ENCODE results near the gene MRPS35. TPM values are rescaled to one million over a fixed set of nuclear protein-coding genes. Genes with fewer than 3 reads are reported as not detected.

Gene MRPS35
- total and polyA plus RNA-seq, 9 donors = 23.3 to 44.4 (median 35.5) TPM

GRCh38 chr12:27693403-27693802, 17.2 kb upstream of the MRPS35 start:
- Histone ChIP-seq H3K4me1 (ENCODE audit: insufficient read depth) (no peaks in the 10 kb centered on the region), H3K36me3 (no peaks in the 10 kb centered on the region), H3K27ac (no peak overlapping the region), H3K27me3 (no peaks in the 10 kb centered on the region), H3K9me3 (no peaks in the 10 kb centered on the region), H3K4me3 (no peak overlapping the region)
- WGBS, 3 donors = 68 to 84% (median 73%) methylated on average over 2 of the region's 2 CpGs
- intact Hi-C loops (cut with DNase I) = no loop called here
- no peak for DNase-seq
- TF ChIP-seq POLR2A (IDR thresholded peaks at IDR 0.05) (no peak), CTCF (IDR thresholded peaks at IDR 0.05) (no peak), EP300 (IDR thresholded peaks at IDR 0.05) (no peak)

GRCh38 chr12:27695556-27696292, 14.9 kb upstream of the MRPS35 start:
- Histone ChIP-seq H3K9me3 (no peaks in the 10 kb centered on the region), H3K4me1 (ENCODE audit: insufficient read depth) (no peaks in the 10 kb centered on the region), H3K4me3 (no peak overlapping the region), H3K27ac (no peak overlapping the region), H3K36me3 (no peaks in the 10 kb centered on the region), H3K27me3 (no peaks in the 10 kb centered on the region)
- WGBS, 3 donors = 83 to 86% (median 84%) methylated on average over 6 of the region's 6 CpGs
- intact Hi-C loops (cut with DNase I) = loop anchor here in 1 of 4 donors (5.0 kb wide), 1 partner anchor 1233 kb away; no protein-coding TSS in a partner anchor
- TF ChIP-seq CTCF (IDR thresholded peaks at IDR 0.05) (no peak), EP300 (IDR thresholded peaks at IDR 0.05) (no peak), POLR2A (IDR thresholded peaks at IDR 0.05) (no peak)
- DNase-seq = no peak

GRCh38 chr12:27696293-27696652, 14.4 kb upstream of the MRPS35 start, which contains the start of gene REP15:
Gene REP15, plus strand, starts transcription at chr12:27696447. Its CDS starts 116 bp downstream, at chr12:27696563.
- 81 to 84% (median 83%) methylated on average over 5 of the region's 5 CpGs for WGBS, 3 donors
- intact Hi-C loops (cut with DNase I) = loop anchor here in 1 of 4 donors (5.0 kb wide), 1 partner anchor 1234 kb away; no protein-coding TSS in a partner anchor
- no peaks in the 10 kb centered on the region for H3K4me1 ChIP-seq (ENCODE audit: insufficient read depth)

More at GRCh38 chr12:27696293-27696652, 14.4 kb upstream of the MRPS35 start, which contains the start of gene REP15:
- no peak for TF ChIP-seq CTCF (IDR thresholded peaks at IDR 0.05)
- no peak for TF ChIP-seq POLR2A (IDR thresholded peaks at IDR 0.05)
- TF ChIP-seq EP300 (IDR thresholded peaks at IDR 0.05) = no peak
- Histone ChIP-seq H3K27ac (no peak within 1 kb of the TSS), H3K9me3 (no peaks in the 10 kb centered on the region), H3K27me3 (no peaks in the 10 kb centered on the region), H3K4me3 (no peak within 1 kb of the TSS), H3K36me3 (no peaks in the 10 kb centered on the region)
- DNase-seq = no peak

All from ovary (tissue), 9 donors.